Measurements from ENCODE around the gene TGFBR3.

Gene TGFBR3

DNA sequence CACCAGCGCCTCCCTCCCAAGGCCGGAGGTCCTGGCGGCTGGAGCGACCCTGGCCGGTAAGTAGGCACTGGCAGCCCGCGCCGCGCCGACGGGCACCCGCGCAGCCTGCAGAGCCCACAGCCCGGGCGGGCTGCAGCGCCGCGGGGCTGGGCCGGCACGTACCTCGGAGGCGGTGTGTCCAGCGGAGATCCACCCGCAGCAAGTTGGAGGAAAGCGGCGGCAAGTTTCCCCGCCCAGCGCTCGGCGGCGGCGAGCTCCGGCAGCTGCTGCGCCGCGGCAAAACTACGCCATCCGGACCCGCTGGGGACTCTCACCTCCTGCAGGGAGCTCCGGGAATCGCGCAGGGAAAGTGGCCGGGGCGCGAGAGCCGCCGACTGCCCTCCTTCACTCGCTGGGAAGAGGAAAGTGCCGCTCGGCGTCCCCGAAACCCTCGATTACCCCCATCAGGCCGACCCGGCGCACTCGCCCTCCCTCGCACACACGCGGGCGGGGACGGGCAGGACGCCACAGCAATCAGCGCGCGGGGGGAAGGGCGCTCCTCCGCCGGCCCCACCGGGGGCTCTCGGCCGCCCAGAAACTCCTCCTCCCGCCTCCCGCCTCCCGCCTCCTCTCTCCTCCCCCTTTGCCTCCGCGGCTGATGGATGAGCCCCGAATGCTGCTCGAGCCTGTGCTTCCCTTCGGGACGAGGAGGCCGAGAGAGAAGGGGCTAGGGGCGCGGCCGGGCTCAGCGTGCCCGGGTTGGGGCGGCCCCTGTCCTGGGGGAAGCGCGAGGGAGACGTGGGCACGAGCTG, at the start of gene TGFBR3:
Gene TGFBR3 (minus strand): TSS at position 436 of the 791 bp plus-strand sequence. CDS start 24,620 bp downstream, outside the sequence.
- DNase-seq, result peak; percentile 48

DNA sequence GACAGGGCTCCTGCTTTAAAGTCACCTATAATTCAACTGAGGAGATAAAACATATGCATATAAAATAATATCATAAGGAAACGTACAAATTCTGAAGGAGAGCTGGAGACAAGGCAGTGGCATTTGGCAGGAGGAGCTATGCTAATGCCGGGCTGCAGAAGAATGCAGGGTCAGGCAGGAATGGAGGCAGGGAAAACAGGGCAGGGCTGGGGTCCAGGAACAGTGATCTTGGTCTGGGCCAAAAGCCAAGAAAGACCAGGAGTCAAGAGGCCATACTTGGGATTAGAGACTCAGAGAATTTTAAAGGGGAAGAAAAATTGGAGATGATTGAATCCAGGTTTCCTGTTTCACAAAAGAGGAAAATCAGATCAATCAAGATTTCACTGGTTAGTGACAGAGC, 43.3 kb upstream of the TGFBR3 start:
- DNase-seq, result no peak

DNA sequence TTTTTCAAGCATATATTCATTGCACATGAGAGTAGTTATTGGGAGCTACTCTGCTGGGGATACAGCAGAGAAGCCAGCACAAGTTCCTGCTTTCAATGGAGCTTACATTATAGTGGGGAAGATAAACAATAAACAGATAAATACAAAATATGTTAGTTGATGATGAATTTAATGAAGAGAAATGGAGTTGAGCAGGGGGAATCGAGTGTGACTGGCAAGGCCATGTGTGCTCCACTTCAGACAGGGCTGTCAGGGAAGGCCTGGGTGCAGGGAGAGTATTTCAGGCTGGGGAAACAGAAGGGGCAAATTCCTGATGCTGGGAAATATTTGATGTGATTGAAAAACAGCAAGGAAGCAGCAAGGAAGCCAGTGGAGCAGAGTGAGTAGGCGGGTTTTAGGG, 42.1 kb upstream of the TGFBR3 start:
- no peak for DNase-seq

DNA sequence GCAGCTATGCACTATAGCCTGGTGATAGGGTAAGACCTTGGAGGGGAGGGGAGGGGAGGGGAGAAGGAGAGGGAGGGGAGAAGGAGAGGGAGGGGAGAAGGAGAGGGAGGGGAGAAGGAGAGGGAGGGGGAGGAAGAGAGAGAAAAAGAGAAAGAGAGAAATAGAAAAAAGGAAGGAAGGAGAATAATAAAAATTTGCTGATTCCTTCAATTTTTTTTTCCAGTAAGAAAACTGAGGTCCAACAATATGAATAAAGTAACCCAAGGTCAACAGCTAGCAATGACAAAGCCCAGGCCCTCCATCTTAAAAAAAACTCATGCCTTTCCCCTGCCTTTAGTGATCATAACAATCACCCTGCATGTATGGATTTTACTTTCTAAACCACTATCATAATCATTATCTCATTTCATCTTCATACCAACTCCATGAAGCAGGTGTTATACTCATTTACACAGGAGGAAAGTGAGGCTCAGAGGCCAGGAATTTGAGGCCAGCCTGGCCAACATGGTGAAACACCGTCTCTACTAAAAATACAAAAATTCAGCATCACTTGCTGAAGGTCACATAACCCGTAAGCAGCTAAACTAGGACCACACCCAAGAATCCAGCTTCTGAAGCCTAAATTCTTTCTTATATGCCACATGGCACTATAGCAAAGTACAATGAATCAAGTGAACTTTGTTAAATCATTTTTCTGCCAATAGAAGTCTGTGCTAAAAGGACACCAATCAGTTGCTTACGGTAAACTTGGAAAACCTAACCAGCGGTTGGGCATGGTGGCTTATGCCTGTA, 39.9 kb upstream of the TGFBR3 start:
- no peak for DNase-seq

DNA sequence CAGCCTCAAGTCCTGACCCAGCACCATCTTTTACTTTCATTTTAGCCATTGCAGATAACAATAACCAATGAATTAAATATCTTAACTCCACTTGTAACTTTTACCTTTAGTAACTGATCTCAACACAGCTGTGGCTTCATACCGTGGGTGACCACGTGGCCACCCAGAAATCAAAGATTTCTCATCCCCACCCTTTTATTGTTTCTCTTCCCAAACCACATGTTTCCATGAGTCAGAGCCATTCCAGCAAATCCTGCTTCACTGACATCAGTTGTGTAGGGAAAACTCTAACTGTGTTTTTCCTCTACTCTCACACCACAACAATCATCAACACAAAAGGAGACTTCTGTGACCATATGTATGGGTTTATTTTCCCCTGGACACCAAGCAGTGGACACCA, 38.2 kb upstream of the TGFBR3 start:
- no peak for DNase-seq

DNA sequence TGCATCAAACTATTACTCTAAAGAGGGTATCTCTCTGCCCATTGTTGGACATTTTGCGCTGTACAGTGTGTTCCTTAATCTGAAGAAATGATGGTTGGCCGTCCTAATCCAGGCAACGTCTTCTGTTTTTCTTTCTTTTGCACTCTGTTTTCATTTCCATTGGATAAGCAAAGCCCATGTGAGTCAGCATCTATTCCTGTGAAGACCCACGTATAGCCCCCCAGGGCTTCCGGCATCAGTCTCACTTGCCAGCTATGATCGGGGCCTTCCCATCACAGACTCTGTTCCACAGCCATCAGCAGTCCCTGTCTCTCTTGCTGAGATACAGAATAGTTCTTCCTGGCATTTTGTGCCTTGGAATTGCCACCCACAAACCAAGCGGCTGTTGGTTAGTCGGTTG, 34.0 kb upstream of the TGFBR3 start:
- no peak for DNase-seq

DNA sequence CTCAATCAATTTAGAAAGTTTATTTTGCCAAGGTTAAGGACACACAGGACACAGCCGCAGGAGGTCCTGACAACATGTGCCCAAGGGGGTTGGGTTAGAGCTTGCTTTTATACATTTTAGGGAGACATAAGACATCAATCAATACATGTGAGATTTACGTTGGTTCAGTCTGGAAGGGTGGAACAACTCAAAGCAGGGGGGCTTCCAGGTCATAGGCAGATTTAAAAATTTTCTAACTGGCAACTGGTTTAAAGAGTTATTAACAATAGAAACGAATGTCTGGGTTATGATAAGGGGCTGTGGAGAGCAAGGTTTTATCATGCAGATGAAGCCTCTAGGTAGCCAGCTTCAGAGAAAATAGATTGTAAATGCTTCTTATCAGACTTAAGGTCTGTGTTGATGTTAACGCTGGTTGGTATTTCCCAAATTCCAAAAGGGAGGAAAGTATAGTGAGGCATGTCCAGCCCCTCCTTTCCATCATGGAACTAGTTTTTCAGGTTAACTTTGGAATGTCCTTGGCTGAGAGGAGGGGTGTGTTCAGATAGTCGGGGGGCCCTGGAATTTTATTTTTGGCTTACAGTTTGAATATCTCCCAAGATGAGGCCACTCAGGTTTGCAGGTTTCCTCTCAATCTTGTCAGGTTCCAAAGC, 31.0 kb upstream of the TGFBR3 start:
- no peak for DNase-seq

DNA sequence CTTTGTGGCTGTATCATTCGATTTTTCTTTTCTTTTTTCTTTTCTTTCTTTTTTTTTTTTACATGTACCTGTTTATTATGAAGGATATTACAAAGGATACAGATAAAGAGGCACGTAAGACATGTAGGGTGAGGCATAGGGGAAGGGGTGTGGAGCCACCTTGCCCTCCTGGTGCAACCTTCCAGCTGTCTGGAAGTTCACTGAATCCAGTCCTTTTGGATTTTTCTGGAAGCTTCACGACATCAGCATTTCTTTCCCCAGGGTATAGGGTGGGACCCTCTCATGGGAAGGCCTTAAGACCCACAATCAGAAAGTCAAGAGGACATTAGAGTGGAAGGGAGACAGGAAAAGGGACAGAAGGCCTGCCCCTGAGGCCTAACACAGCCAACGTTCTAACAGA, 30.1 kb upstream of the TGFBR3 start:
- no peak for DNase-seq

DNA sequence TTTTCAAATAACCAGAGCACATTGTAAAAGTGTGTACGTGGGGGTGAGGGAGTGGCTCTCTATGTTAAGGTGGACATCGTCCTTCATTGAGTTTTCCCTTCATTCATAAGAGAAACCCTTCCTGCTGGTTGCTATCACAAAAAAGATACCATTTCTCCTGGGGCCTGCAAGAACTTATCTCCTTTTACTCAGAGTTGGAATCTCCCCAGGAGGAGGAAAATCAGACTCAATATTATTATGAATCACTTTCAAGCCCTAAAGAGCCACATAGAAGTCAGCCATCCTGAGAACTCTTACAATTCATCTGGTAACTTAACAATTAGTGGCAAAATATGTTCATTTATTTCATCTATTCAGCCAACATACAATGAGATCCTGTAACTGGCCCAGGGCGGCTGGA, 27.1 kb upstream of the TGFBR3 start:
- no peak for DNase-seq

DNA sequence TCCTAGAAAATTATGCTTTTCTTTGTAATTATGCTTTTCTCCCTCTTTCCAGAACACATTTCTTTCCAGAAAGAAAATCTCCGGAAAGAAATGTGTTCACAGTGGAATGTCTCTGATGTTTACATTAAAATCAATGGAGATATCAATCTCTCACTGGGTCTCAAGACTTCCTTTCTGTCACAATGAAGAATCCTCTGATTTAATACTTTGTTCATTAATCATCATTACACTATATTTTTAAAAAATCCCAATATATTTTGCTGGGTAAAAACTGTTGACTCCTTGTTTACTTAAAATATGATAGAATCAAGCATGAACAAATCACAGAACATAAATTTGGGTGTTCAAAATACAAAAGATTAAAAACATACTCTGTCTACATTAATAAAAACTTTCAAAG, 26.3 kb upstream of the TGFBR3 start:
- DNase-seq, result no peak

DNA sequence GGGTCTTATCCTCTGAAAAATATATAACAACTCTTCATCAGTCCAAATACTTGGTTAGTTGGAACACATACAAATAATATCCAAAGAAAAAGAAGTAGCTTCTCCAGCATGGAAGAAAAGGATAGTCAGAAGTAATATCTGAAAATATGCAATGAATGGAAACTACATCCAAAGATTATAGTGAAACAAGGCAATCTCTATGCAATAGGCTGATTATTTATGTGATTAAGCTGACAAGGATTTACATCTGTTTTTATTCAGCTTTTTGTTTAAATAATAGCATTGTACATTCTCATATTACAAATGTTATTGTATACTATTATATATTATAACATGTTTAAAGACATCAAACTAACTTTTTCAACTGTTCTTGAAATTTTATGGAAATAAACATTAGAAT, 15.3 kb upstream of the TGFBR3 start:
- no peak for DNase-seq

DNA sequence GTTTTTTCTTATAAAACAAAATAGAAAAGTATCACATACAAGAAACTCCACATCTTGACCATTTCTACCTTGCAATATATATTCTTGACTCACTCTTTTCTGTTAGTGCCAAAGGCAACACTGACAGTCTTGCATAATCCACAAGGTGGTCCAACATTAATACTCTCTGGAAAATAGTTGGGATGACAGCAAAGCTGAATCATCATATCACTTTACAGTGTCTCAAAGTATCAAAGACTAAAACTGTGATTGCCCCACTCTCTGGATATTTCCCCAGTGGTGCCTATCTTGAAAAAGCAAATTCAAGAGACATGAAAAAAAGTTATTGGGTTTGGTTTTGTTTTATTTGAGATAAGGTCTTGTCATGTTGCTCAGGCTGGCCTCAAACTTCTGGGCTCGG, 14.6 kb upstream of the TGFBR3 start:
- no peak for DNase-seq

DNA sequence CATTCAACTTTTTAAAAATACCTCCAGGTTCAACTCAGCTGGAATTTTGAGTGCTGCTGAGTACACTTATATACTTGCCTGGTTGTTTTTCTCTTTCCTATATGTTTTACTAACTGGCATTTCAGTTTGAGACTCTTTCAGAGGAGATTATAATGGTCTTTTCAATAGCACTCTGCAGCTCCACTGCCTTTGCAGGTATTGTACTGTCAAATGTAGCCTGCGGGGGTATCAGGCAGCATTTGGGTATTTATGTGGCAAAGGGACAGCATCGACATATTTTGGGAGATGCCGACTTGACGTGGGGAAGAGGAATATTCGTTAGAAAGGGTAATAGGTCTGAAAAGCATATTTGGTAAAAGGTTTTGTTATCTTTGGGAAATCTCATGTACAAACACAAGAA, 11.1 kb upstream of the TGFBR3 start:
- DNase-seq, result no peak

DNA sequence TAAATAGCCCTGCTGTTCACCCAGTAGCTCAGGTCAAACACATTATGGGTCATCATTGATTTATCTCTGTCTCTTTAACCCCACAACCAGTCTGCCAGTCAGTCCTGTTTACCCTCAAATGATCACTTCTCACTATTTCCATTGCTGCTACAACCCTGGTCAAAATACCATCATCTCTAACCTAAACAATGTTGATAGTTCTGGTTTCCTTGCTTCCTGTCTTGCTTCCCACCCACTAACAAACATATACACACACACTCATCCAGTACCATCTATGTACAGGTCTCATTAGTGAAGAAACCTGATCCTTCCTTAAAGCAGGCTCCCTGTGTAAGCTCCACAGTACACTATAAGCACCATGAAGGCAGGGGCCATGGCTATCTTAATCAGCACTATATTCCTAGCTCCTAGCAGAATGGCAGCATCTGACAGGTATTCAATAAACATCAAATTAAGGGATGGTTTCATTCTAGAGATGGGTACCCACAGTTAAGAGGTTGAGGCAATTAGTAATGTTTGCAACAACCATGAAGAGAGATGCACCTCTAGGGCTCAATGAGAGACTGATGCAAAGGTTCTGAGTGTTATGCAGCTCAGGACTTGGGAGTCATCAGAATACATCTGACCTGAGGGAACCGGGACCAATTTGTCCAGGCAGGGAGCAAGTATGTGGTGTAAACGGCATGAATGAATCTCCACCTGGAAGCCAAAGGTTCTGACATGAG, 10.0 kb upstream of the TGFBR3 start:
- DNase-seq, result no peak

DNA sequence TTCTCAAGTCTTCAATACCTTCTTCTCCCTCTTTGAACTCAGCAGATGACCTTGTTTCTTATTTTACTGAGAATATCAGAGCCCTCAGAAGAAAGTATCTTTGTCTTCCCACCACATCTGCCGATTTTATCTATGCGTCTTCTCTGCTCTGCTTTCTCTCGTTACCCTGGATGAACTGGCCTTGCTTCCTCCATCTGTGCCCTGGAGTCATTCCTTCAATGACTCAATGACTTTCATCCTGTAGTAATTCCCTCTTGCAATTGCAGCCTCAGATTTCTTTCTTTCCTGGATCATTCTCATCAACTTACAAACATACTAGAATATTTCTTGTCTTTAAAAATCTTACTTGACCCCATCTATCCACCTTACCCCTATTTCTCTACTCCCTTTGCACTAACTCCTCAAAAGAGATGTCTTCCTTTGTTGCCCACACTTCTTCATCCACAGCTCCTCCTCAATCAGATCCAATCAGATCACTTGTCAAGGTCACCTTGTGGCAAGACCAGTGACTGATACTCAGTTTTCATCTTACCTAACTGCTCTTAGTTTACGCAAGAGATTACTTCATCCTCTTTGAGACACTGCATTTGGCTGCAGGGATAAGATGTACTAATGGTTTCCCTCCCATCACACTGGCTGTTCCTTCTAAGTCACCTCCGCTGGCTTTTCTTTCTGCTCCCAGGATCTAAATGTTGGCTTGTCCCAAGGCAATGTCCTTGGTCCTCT, 8.2 kb upstream of the TGFBR3 start:
- DNase-seq, result no peak

DNA sequence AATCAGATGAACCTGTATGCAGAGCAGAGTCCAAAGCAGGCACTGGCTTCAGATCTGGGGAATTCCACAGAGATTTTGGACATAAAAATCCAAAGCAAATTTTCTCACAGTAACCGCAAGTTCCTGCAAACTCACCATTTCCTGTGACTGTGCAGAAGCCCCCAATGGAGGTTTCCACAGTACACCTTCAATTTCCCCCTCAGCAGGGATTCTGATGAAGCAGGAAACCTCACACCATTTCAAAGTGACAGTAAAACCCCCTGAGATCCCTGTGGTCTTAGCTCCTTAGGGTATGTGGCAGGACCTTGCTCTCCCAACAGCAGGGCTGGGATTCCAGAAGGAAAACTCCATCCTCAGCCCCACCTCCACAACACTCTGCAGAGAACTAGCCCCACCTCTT, 6.0 kb upstream of the TGFBR3 start:
- no peak for DNase-seq

DNA sequence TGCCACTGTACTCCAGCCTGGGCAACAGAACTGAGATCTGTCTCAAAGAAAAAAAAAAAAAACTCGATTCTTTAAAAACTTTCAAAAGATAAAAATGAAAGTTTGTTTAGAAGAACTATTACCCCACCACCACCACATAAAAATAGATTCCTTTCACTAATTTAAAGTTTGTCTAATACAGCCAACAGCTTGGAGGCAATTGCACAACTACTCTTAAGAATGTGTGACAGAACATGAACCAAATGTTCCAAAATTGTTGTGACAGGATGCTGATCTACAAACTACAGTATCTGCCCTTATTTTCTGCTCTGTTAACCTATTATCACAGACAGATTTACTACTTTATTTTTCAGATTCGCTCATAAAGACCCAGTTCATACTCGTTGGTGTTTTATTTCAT, 5.5 kb upstream of the TGFBR3 start:
- no peak for DNase-seq

DNA sequence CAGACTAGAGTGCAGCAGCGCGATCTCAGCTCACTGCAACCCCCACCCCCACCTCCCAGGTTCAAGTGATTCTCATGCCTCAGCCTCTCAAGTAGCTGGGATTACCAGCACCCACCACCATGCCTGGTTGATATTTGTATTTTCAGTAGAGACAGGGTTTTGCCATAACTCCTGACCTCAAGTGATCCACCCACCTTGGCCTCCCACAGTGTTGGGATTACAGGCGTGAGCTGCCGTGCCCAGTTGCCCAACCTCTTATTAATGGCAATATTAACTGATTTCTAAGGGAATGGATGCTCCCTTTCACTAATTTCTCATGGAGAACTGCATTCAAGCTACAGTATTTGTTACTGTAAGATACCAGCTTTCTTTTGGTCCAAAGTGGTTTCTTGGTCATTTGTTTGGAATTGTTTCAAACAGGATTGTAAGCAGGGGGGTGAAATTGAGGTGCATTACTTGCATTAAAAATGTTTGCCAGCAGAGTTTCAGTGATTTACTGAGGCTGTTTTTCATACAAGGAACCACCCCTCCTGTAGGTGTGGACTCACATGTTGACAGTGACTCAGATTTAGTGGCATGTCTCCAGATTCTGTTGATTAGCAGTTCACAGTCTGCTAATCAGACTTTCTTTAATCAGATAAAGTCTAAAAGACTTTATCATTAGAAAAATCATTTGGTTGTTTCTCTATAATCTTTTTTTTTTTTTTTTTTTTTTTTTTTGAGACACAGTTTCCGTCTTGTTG, 3.9 kb upstream of the TGFBR3 start:
- DNase-seq, result no peak

DNA sequence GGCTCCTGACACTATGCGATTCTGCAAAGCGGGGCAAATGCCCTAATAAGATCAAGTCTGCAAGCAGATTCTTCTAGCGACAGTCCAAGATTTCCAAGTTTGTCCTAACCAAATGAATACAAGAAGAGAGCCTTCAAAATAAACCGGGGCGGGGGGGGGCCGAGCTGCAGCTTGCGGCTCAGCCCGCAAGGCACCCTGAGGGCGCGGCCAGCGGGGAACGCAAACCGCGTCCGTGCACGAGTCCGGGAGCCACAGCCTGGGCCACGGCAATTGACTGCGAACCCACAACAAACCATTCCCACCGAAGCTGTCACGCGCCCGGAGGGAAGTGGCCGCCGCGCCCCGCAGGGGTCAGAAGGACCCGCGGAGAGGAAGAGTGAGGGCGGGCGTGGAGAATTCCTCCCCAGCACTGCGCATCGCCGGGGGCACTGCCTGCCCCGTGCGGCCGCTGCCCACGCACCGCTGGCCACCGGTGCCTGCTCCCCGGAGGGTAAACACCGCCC, 687 bp downstream of the TGFBR3 start:
- no peak for DNase-seq

DNA sequence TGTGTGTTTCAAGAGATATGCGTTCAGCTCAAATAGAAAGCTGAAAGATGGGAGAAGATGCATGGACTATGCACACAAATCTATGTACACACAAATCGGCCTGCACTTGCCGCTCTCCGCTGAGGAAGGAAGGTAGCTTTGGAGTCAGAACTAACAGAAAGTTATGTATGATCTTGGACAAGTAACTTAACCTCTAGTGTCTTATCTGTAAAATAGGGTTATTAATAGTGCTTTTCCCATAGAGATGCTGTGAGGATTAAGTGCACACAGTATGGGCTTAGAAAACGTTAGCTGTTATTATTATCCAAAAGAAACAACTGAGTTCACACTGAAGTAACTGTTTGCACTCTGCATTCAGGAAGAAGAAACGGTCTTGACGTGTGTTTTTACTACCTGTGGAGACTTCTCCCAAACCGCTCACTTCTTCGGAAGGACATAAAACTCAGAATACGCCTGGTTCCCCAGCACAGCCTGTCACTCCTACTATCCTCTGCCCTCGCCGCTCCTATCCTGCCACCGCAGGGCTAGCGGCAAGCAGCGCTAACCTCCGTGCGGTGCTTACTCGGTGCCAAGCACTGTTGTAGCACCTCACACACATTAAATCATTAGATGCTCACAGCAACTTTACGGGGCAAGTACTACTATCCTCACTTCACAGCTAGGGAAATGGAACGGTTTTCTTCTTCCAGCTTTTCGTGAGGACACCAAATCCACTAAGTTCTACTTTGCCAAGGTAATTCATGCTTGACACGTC, 1.3 kb downstream of the TGFBR3 start:
- no peak for DNase-seq

DNA sequence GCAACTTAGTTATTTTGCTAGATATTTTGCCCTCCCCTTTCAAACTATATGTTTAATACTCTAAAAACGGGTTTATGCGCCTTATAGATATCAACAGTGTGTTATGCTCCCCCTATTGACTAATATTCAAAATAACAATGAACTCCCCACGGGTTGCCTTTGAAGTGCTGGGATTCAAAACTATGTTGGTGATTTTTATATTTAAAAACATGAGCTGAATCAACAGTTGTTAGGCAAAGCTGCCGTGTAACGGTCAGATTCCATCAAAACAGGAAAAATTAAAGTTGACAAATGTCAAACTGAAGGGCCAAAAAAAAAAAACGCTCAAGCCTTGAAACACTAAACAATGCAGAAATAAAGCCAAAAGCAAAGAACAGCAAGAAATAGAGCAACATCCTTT, 2.5 kb downstream of the TGFBR3 start:
- no peak for DNase-seq

Data from cortex of kidney (tissue), 1 donor.